Prostate gland (tissue), 2 donors: ENCODE data around the gene TRNP1. TPM values are rescaled to one million over a fixed set of nuclear protein-coding genes. Genes with fewer than 3 reads are reported as not detected.

Source experiments
- DNase-seq: peaks from one replicate; pipeline ENCODE4 v3.0.0-alpha.2; 2019; ENCODE audit warnings: low spot score
- H3K27ac ChIP-seq, 2 donors: fragments of 200-600 bp; sonication (generic); 2 replicates each; pipeline ENCODE4 v1.5.1; 2017 to 2019
- H3K27me3 ChIP-seq: fragments of 200-600 bp; sonication (generic); replicated peaks from 2 replicates; pipeline ENCODE4 v1.5.1; 2019; ENCODE audit not compliant: insufficient read depth
- H3K36me3 ChIP-seq, 2 donors: fragments of 200-600 bp; sonication (generic); 1 replicate in 1 of 2; 2 replicates in 1 of 2; pipeline versions ENCODE4 v1.5.1 to v1.8.1; 2017 to 2019
- H3K4me1 ChIP-seq: fragments of 200-600 bp; sonication (generic); replicated peaks from 2 replicates; pipeline ENCODE4 v1.5.1; 2019
- H3K4me3 ChIP-seq, 2 donors: fragments of 200-600 bp; sonication (generic); 2 replicates each; pipeline ENCODE4 v1.5.1; 2017 to 2019
- H3K9me3 ChIP-seq: fragments of 200-600 bp; sonication (generic); 2 replicates; pipeline ENCODE4 v1.5.1; 2017
- CTCF ChIP-seq, 4 experiments: fragments of 200-600 bp in 2 of 4; fragments of 450-650 bp in 2 of 4; sonication (generic) in 2 of 4; IDR thresholded peaks; 1 replicate in 3 of 4; 2 replicates in 1 of 4; pipeline ENCODE4 v1.5.1; 2016 to 2019; ENCODE audit warnings: antibody characterized with exemption in 4 of 4, mild to moderate bottlenecking in 2 of 4, moderate library complexity in 2 of 4
- POLR2A ChIP-seq: fragments of 450-650 bp; IDR thresholded peaks from one replicate; pipeline ENCODE4 v1.6.1; 2016; ENCODE audit warnings: antibody characterized with exemption, mild to moderate bottlenecking
- POLR2AphosphoS5 ChIP-seq: sonication (generic); formaldehyde crosslinking; IDR thresholded peaks from one replicate; pipeline ENCODE4 v1.6.1; 2017; ENCODE audit warnings: antibody characterized with exemption
- WGBS: methylation state at CpG from one replicate; pipeline ENCODE4 v1.1.5; 2018; 5-methylcytosine and 5-hydroxymethylcytosine counted together
- intact Hi-C: fragments of 100-400 bp; cut with DNase I; formaldehyde crosslinking; loops from one replicate; pipeline ENCODE4 v1.14.2; 2022
- total RNA-seq, 2 donors: library from RNA; depleted of rRNA; stranded (reverse); fragments of >200 nt; gene quantifications; one replicate each; pipeline ENCODE4 v1.1.0, GENCODE V29; 2016

Gene TRNP1
- total RNA-seq, 2 donors from 2014 or later, result 21.1 to 30.6 TPM

GRCh38 chr1:26991310-26992116 is 2.0 kb upstream of the TRNP1 start:
- Histone ChIP-seq H3K36me3 (no peaks in the 10 kb centered on the region), H3K27me3 (no peaks in the 10 kb centered on the region), H3K9me3 (no peaks in the 10 kb centered on the region), H3K27ac (no peak overlapping the region), H3K4me1 (no peaks in the 10 kb centered on the region), H3K4me3 (no peak overlapping the region)
- intact Hi-C loops, result no loop called here
- TF ChIP-seq CTCF (IDR thresholded peaks at IDR 0.05) (no peak), POLR2AphosphoS5 (no peak), POLR2A (no peak)
- no peak for DNase-seq
- 57% methylated on average over 10 of the region's 10 CpGs for WGBS

- intact Hi-C loops, result no loop called here
- Histone ChIP-seq H3K9me3 (no peaks in the 10 kb centered on the region), H3K4me3 (peak overlapping the region; percentile 57 to 72), H3K27ac (peak overlapping the region; percentile 54 to 67), H3K27me3 (no peaks in the 10 kb centered on the region), H3K4me1 (no peaks in the 10 kb centered on the region), H3K36me3 (no peaks in the 10 kb centered on the region)
- WGBS, result 5% methylated on average over 25 of the region's 97 CpGs
- no peak for TF ChIP-seq POLR2A
- no peak for DNase-seq
Observed at GRCh38 chr1:26994020-26994786, 711 bp downstream of the TRNP1 start.

GRCh38 chr1:26994787-26995517 is 1.5 kb downstream of the TRNP1 start:
- H3K27ac ChIP-seq, result peak overlapping the region; percentile 51 to 56
- intact Hi-C loops, result no loop called here
- WGBS, result 32% methylated on average over 15 of the region's 15 CpGs
- no peaks in the 10 kb centered on the region for H3K4me1 ChIP-seq
- DNase-seq, result no peak
- no peak for TF ChIP-seq CTCF (IDR thresholded peaks at IDR 0.05)
- no peak for TF ChIP-seq POLR2AphosphoS5
- no peak for TF ChIP-seq POLR2A
- peak overlapping the region; percentile 57 to 72 for H3K4me3 ChIP-seq
- H3K27me3 ChIP-seq, result no peaks in the 10 kb centered on the region
- no peaks in the 10 kb centered on the region for H3K36me3 ChIP-seq
- no peaks in the 10 kb centered on the region for H3K9me3 ChIP-seq

- whole genome bisulfite sequencing, result 73% methylated on average over 1 of the region's 1 CpG
- H3K4me1 ChIP-seq, result peaks cover 3% of the 10 kb centered on the region
- no peak overlapping the region for H3K27ac ChIP-seq
Observed at GRCh38 chr1:26996024-26996423, 2.5 kb downstream of the TRNP1 start.

More at GRCh38 chr1:26996024-26996423, 2.5 kb downstream of the TRNP1 start:
- DNase-seq, result no peak
- no peak overlapping the region for H3K4me3 ChIP-seq
- intact Hi-C loops, result loop anchor here (2.0 kb wide), 2 partner anchors 49 to 101 kb away; no protein-coding TSS in a partner anchor
- no peak for TF ChIP-seq CTCF (IDR thresholded peaks at IDR 0.05)
- no peak for TF ChIP-seq POLR2A
- no peak for TF ChIP-seq POLR2AphosphoS5
- no peaks in the 10 kb centered on the region for H3K9me3 ChIP-seq
- no peaks in the 10 kb centered on the region for H3K27me3 ChIP-seq
- no peaks in the 10 kb centered on the region for H3K36me3 ChIP-seq
